Measurements from ENCODE around the gene STIMATE.

DNA sequence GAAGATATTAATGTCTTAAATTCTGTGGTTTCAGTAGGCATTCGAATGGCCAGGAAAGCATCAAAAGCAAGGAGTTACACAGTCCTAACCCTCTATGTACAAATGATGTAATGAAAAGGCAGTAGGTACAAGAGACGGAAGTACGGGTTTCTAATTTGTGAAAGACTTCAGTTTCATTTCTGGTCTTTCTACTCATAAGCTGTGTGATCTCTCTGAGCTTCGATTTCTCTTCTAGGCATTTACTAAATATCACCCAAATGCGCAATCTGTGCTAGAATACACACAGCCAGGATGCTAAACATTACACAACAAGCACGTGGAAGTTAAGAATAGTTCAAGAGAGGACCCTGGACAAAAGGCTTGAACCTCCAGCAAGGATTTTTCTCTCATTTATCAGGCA lies 17.9 kb upstream of the STIMATE start:
- no peak for TF ChIP-seq CTCF (IDR thresholded peaks at IDR 0.05)
- no peak for TF ChIP-seq POLR2A (IDR thresholded peaks at IDR 0.05)
